Activated CD8-positive, alpha-beta memory T cell treated with anti-CD3 and anti-CD28 coated beads, Interleukin-2, amount 50 U/mL, for 48 hours (primary cell): ENCODE data around the gene COX17.

ENCODE experiments used
- DNase-seq: peaks from one replicate; pipeline ENCODE4 v3.0.0-alpha.2; 2020

The COX17 gene

GRCh38 chr3:119673875-119674274, 3.3 kb downstream of the COX17 start:
- DNase-seq, result no peak

GRCh38 chr3:119672776-119673175, 4.4 kb downstream of the COX17 start:
- DNase-seq, result no peak

GRCh38 chr3:119669906-119670570, 7.2 kb downstream of the COX17 start:
- no peak for DNase-seq

GRCh38 chr3:119665954-119666559, 11.1 kb downstream of the COX17 start:
- DNase-seq, result no peak

GRCh38 chr3:119664850-119665379, 12.3 kb downstream of the COX17 start:
- DNase-seq, result no peak

- DNase-seq, result no peak
These were observed 12.8 kb downstream of the COX17 start for GRCh38 chr3:119664370-119664769.

GRCh38 chr3:119663885-119664284, 13.3 kb downstream of the COX17 start:
- DNase-seq, result no peak

GRCh38 chr3:119662604-119663373, 14.4 kb downstream of the COX17 start:
- no peak for DNase-seq

GRCh38 chr3:119660474-119661440, 16.4 kb downstream of the COX17 start, which contains the start of gene POPDC2:
Gene POPDC2 (minus strand): TSS chr3:119660589. CDS start chr3:119660423, 166 bp downstream.
- no peak for DNase-seq

- no peak for DNase-seq
These were observed 17.5 kb downstream of the COX17 start for GRCh38 chr3:119659606-119660291.

- DNase-seq, result no peak
These were observed 18.2 kb downstream of the COX17 start for GRCh38 chr3:119658994-119659393.

GRCh38 chr3:119657887-119658702, 19.1 kb downstream of the COX17 start:
- no peak for DNase-seq

GRCh38 chr3:119653876-119654275, 23.3 kb downstream of the COX17 start:
- DNase-seq, result no peak

- DNase-seq, result no peak
These were observed 24.7 kb downstream of the COX17 start for GRCh38 chr3:119652306-119653033.

- DNase-seq, result no peak
These were observed 27.4 kb downstream of the COX17 start for GRCh38 chr3:119649761-119650160.

- no peak for DNase-seq
These were observed 29.2 kb downstream of the COX17 start for GRCh38 chr3:119647843-119648575.

GRCh38 chr3:119647171-119647570, 30.0 kb downstream of the COX17 start:
- no peak for DNase-seq

- no peak for DNase-seq
These were observed 31.4 kb downstream of the COX17 start for GRCh38 chr3:119645813-119646212.

GRCh38 chr3:119644481-119644880, 32.7 kb downstream of the COX17 start:
- no peak for DNase-seq
